NT2/D1 (cell line): ENCODE data around the gene ACVR1B.

Source experiments
- SUZ12 ChIP-seq: IDR thresholded peaks from 2 replicates; pipeline ENCODE4 v1.6.1; 2011; ENCODE audit not compliant: insufficient read length, insufficient read depth; ENCODE audit errors: extremely low read depth
- YY1 ChIP-seq: IDR thresholded peaks from 2 replicates; pipeline ENCODE4 v1.6.1; 2011; ENCODE audit not compliant: insufficient read length, insufficient read depth

DNA sequence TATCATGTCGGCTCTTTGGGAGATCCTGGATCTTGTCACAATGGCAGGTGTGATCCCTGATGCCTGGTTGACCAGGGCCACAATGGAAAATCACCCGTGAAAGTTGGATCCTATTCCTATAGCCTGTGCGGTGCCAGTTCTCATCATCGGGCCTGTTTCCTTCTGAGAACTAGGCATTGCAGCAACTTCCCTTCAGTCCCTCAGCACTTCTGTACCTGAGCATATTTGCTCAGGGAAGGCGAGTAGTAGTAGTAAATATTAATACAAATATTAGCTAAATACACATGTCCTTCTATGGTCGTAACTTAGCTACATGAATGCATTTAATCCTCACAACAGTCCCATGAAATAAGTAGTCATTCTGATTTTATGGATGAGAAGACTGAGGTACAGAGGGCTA is 33.2 kb downstream of the ACVR1B start:
- no peak for TF ChIP-seq YY1
- TF ChIP-seq SUZ12: no peak
